ENCODE measurements around the gene CRACDL. TPM values are rescaled to one million over a fixed set of nuclear protein-coding genes. Genes with fewer than 3 reads are reported as not detected.
"Not testable (repeated sequence)": the region's sequence is repeated elsewhere in the genome, so short reads cannot be mapped to it uniquely, and the experiment has no call there.

Gene CRACDL
- polyA plus RNA-seq, 4 donors, result 2.7 to 3.7 (median 3.1) TPM

GRCh38 chr2:98907966-98908905 lies 27.8 kb downstream of the CRACDL start:
- no peak for DNase-seq (ENCODE audit: low read depth in 4 of 4, low spot score in 2 of 4)

GRCh38 chr2:98907385-98907784 lies 28.6 kb downstream of the CRACDL start:
- DNase-seq (ENCODE audit: low read depth in 4 of 4, low spot score in 2 of 4), result no peak

GRCh38 chr2:98903767-98904485 lies 32.1 kb downstream of the CRACDL start:
- DNase-seq (ENCODE audit: low read depth in 4 of 4, low spot score in 2 of 4), result no peak

GRCh38 chr2:98903064-98903355 lies 33.0 kb downstream of the CRACDL start:
- no peak for DNase-seq (ENCODE audit: low read depth in 4 of 4, low spot score in 2 of 4)

GRCh38 chr2:98902209-98903063 lies 33.6 kb downstream of the CRACDL start:
- no peak for DNase-seq (ENCODE audit: low read depth in 4 of 4, low spot score in 2 of 4)

- no peak for DNase-seq (ENCODE audit: low read depth in 4 of 4, low spot score in 2 of 4)
These were observed 34.3 kb downstream of the CRACDL start for GRCh38 chr2:98901702-98902101.

GRCh38 chr2:98901291-98901690 lies 34.7 kb downstream of the CRACDL start:
- DNase-seq (ENCODE audit: low read depth in 4 of 4, low spot score in 2 of 4), result no peak

- no peak for DNase-seq (ENCODE audit: low read depth in 4 of 4, low spot score in 2 of 4)
These were observed 35.3 kb downstream of the CRACDL start for GRCh38 chr2:98900721-98901120.

GRCh38 chr2:98899703-98900078 lies 36.3 kb downstream of the CRACDL start:
- not testable (repeated sequence) for DNase-seq (ENCODE audit: low read depth in 4 of 4, low spot score in 2 of 4)

GRCh38 chr2:98899041-98899702 lies 36.9 kb downstream of the CRACDL start:
- no peak for DNase-seq (ENCODE audit: low read depth in 4 of 4, low spot score in 2 of 4)

GRCh38 chr2:98898423-98898841 lies 37.6 kb downstream of the CRACDL start:
- DNase-seq (ENCODE audit: low read depth in 4 of 4, low spot score in 2 of 4), result no peak

GRCh38 chr2:98897746-98898145 lies 38.3 kb downstream of the CRACDL start:
- no peak for DNase-seq (ENCODE audit: low read depth in 4 of 4, low spot score in 2 of 4)

- no peak for DNase-seq (ENCODE audit: low read depth in 4 of 4, low spot score in 2 of 4)
These were observed 39.1 kb downstream of the CRACDL start for GRCh38 chr2:98896944-98897343.

GRCh38 chr2:98896416-98896815 lies 39.6 kb downstream of the CRACDL start:
- DNase-seq (ENCODE audit: low read depth in 4 of 4, low spot score in 2 of 4), result no peak

- no peak for DNase-seq (ENCODE audit: low read depth in 4 of 4, low spot score in 2 of 4)
These were observed 40.1 kb downstream of the CRACDL start for GRCh38 chr2:98895901-98896300.

GRCh38 chr2:98895221-98895620 lies 40.8 kb downstream of the CRACDL start:
- DNase-seq (ENCODE audit: low read depth in 4 of 4, low spot score in 2 of 4), result no peak

- no peak for DNase-seq (ENCODE audit: low read depth in 4 of 4, low spot score in 2 of 4)
These were observed 41.6 kb downstream of the CRACDL start for GRCh38 chr2:98894331-98895000.

GRCh38 chr2:98893911-98894321 lies 42.1 kb downstream of the CRACDL start:
- DNase-seq (ENCODE audit: low read depth in 4 of 4, low spot score in 2 of 4), result no peak

- DNase-seq (ENCODE audit: low read depth in 4 of 4, low spot score in 2 of 4), result no peak
These were observed 43.2 kb downstream of the CRACDL start for GRCh38 chr2:98892871-98893270.

- DNase-seq (ENCODE audit: low read depth in 4 of 4, low spot score in 2 of 4), result no peak
These were observed 44.4 kb downstream of the CRACDL start for GRCh38 chr2:98891591-98891990.

All from left renal cortex interstitium (tissue), 4 donors.